ENCODE measurements around the gene KIFC1. TPM values are rescaled to one million over a fixed set of nuclear protein-coding genes. Genes with fewer than 3 reads are reported as not detected.

The KIFC1 gene
- total RNA-seq, 1 experiment from 2014 or later: 97.6 TPM

- DNase-seq (ENCODE audit: low read depth): peak; percentile 77
Measured at GRCh38 chr6:33410711-33411631, 19.3 kb downstream of the KIFC1 start, which contains the start of gene PHF1. Gene PHF1 (plus strand): TSS chr6:33411014. CDS start chr6:33412264, 1,250 bp downstream.

- DNase-seq (ENCODE audit: low read depth): no peak
Measured at GRCh38 chr6:33411632-33412005, 20.0 kb downstream of the KIFC1 start.

GRCh38 chr6:33412140-33413009 is 20.8 kb downstream of the KIFC1 start:
- no peak for DNase-seq (ENCODE audit: low read depth)

- DNase-seq (ENCODE audit: low read depth): no peak
Measured at GRCh38 chr6:33413241-33414120, 21.9 kb downstream of the KIFC1 start.

GRCh38 chr6:33414592-33415271 is 23.1 kb downstream of the KIFC1 start:
- DNase-seq (ENCODE audit: low read depth): no peak

- DNase-seq (ENCODE audit: low read depth): no peak
Measured at GRCh38 chr6:33415831-33416230, 24.2 kb downstream of the KIFC1 start.

GRCh38 chr6:33416386-33417127 is 24.9 kb downstream of the KIFC1 start:
- no peak for DNase-seq (ENCODE audit: low read depth)

- peak; percentile 73 for DNase-seq (ENCODE audit: low read depth)
Measured at GRCh38 chr6:33417128-33417902, 25.7 kb downstream of the KIFC1 start.

- DNase-seq (ENCODE audit: low read depth): peak; percentile 100
Measured at GRCh38 chr6:33417903-33418689, 26.5 kb downstream of the KIFC1 start, which contains the start of gene CUTA. Gene CUTA (minus strand): TSS chr6:33418107. CDS start chr6:33418000, 107 bp downstream.

- DNase-seq (ENCODE audit: low read depth): no peak
Measured at GRCh38 chr6:33418690-33419291, 27.2 kb downstream of the KIFC1 start.

GRCh38 chr6:33419580-33420490 is 28.2 kb downstream of the KIFC1 start, which contains the start of gene SYNGAP1:
Gene SYNGAP1 (plus strand): TSS chr6:33420065. CDS start chr6:33420265, 200 bp downstream.
- peak; percentile 44 for DNase-seq (ENCODE audit: low read depth)

- no peak for DNase-seq (ENCODE audit: low read depth)
Measured at GRCh38 chr6:33420491-33421343, 29.1 kb downstream of the KIFC1 start.

GRCh38 chr6:33421344-33421643 is 29.7 kb downstream of the KIFC1 start:
- no peak for DNase-seq (ENCODE audit: low read depth)

- no peak for DNase-seq (ENCODE audit: low read depth)
Measured at GRCh38 chr6:33423777-33424176, 32.2 kb downstream of the KIFC1 start.

- no peak for DNase-seq (ENCODE audit: low read depth)
Measured at GRCh38 chr6:33424855-33425667, 33.4 kb downstream of the KIFC1 start.

Data from LHCN-M2 (cell line).